ENCODE measurements around the gene ZC3HAV1. TPM values are rescaled to one million over a fixed set of nuclear protein-coding genes. Genes with fewer than 3 reads are reported as not detected.

ZC3HAV1 gene
- total RNA-seq = 10 to 100 TPM; 11.7 to 40.6 (median 34.5) TPM

- WGBS, 2 donors (ENCODE audit: low coverage in 1 of 2) = 0 to 1% methylated on average over 2 to 55 of the region's 68 CpGs
- Histone ChIP-seq H3K27ac (peak within 1 kb of the TSS; percentile 96 to 99 (median 98)), H3K4me3 (peak within 1 kb of the TSS; percentile 56 to 96 (median 84)), H3K27me3 (no peaks in the 10 kb centered on the region), H3K9me3 (no peaks in the 10 kb centered on the region), H3K4me1 (peaks cover 6 to 37% (median 15%) of the 10 kb centered on the region in 4 donors), H3K36me3 (no peaks in the 10 kb centered on the region)
- TF ChIP-seq POLR2AphosphoS5 (IDR thresholded peaks at IDR 0.05) (peak; percentile 83 to 91 (median 85)), CTCF (IDR thresholded peaks at IDR 0.05) (peak in 3 of 5 experiments; percentile 11 to 40 (median 37)), EP300 (IDR thresholded peaks at IDR 0.05; ENCODE audit: low read depth) (no peak), POLR2A (IDR thresholded peaks at IDR 0.05) (peak; percentile 91)
- peak; percentile 91 for DNase-seq
- in situ Hi-C loops (cut with MboI; ENCODE audit: low pct_ligation_motif_present in 1 of 4, low pct_unique_long_range_greater_than_20kb in 1 of 4, low sequenced_read_pairs in 3 of 4) = no loop called here
- intact Hi-C loops (cut with DNase I; ENCODE audit: low total_unique reads) = no loop called here
Observed at GRCh38 chr7:139109188-139109982, at the start of gene ZC3HAV1. Gene ZC3HAV1 (minus strand): TSS chr7:139109720. CDS start chr7:139109331, 389 bp downstream.

GRCh38 chr7:139153832-139154231 lies 44.3 kb upstream of the ZC3HAV1 start:
- in situ Hi-C loops (cut with MboI; ENCODE audit: low pct_ligation_motif_present in 1 of 4, low pct_unique_long_range_greater_than_20kb in 1 of 4, low sequenced_read_pairs in 3 of 4) = no loop called here
- H3K4me1 ChIP-seq = no peaks in the 10 kb centered on the region
- TF ChIP-seq CTCF (IDR thresholded peaks at IDR 0.05) = no peak
- no peaks in the 10 kb centered on the region for H3K36me3 ChIP-seq
- no peak overlapping the region for H3K4me3 ChIP-seq
- H3K9me3 ChIP-seq = no peaks in the 10 kb centered on the region
- no peak overlapping the region for H3K27ac ChIP-seq
- 54 to 57% methylated on average over 2 of the region's 2 CpGs for WGBS, 2 donors (ENCODE audit: low coverage in 1 of 2)
- no peaks in the 10 kb centered on the region for H3K27me3 ChIP-seq
- DNase-seq = no peak
- intact Hi-C loops (cut with DNase I; ENCODE audit: low total_unique reads) = no loop called here

- 100% methylated on average over 1 of the region's 1 CpG; no CpG with 5 or more reads in 1 of the 2 donors for WGBS, 2 donors (ENCODE audit: low coverage in 1 of 2)
- in situ Hi-C loops (cut with MboI; ENCODE audit: low pct_ligation_motif_present in 1 of 4, low pct_unique_long_range_greater_than_20kb in 1 of 4, low sequenced_read_pairs in 3 of 4) (no loop called here), intact Hi-C loops (cut with DNase I; ENCODE audit: low total_unique reads) (no loop called here)
- Histone ChIP-seq H3K9me3 (no peaks in the 10 kb centered on the region), H3K36me3 (no peaks in the 10 kb centered on the region), H3K4me3 (no peak overlapping the region), H3K27ac (no peak overlapping the region), H3K27me3 (no peaks in the 10 kb centered on the region), H3K4me1 (no peaks in the 10 kb centered on the region)
- TF ChIP-seq EP300 (IDR thresholded peaks at IDR 0.05; ENCODE audit: low read depth) (no peak), CTCF (IDR thresholded peaks at IDR 0.05) (no peak), POLR2AphosphoS5 (IDR thresholded peaks at IDR 0.05) (no peak), POLR2A (IDR thresholded peaks at IDR 0.05) (no peak)
- DNase-seq = no peak
Observed at GRCh38 chr7:139152149-139152548, 42.6 kb upstream of the ZC3HAV1 start.

GRCh38 chr7:139139150-139139549 lies 29.6 kb upstream of the ZC3HAV1 start:
- Histone ChIP-seq H3K27me3 (no peaks in the 10 kb centered on the region), H3K4me3 (no peak overlapping the region), H3K27ac (no peak overlapping the region), H3K9me3 (no peaks in the 10 kb centered on the region), H3K36me3 (no peaks in the 10 kb centered on the region), H3K4me1 (peaks cover 0 to 5% (median 2%) of the 10 kb centered on the region in 4 donors)
- DNase-seq = no peak
- in situ Hi-C loops (cut with MboI; ENCODE audit: low pct_ligation_motif_present in 1 of 4, low pct_unique_long_range_greater_than_20kb in 1 of 4, low sequenced_read_pairs in 3 of 4) (no loop called here), intact Hi-C loops (cut with DNase I; ENCODE audit: low total_unique reads) (no loop called here)
- TF ChIP-seq POLR2AphosphoS5 (IDR thresholded peaks at IDR 0.05) (no peak), CTCF (IDR thresholded peaks at IDR 0.05) (no peak), POLR2A (IDR thresholded peaks at IDR 0.05) (no peak), EP300 (IDR thresholded peaks at IDR 0.05; ENCODE audit: low read depth) (no peak)
- WGBS, 2 donors (ENCODE audit: low coverage in 1 of 2) = 84 to 89% methylated on average over 4 of the region's 4 CpGs
